K562 (cell line): Measurements from ENCODE around the gene FEM1B. TPM values are rescaled to one million over a fixed set of nuclear protein-coding genes. Genes with fewer than 3 reads are reported as not detected.

Experiments used
- ARID1B ChIP-seq: fragments of 450-650 bp; IDR thresholded peaks from 2 replicates; pipeline ENCODE4 v1.6.1; 2016; ENCODE audit warnings: antibody characterized with exemption, mild to moderate bottlenecking, inconsistent platforms
- CEBPG ChIP-seq, 3 experiments: fragments of 200-800 bp in 1 of 3; sonication (Bioruptor generic) in 1 of 3; sonication (generic) in 1 of 3; formaldehyde crosslinking in 1 of 3; IDR thresholded peaks in 2 of 3; conservative IDR thresholded peaks in 1 of 3; 2 replicates each; pipeline versions ENCODE4 v1.6.1 to v1.8.0; 2016 to 2022; ENCODE audit warnings: missing compliant biosample characterization in 2 of 3, missing genetic modification characterization in 2 of 3, mild to moderate bottlenecking in 1 of 3, missing genetic modification reagents in 1 of 3
- HDAC3 ChIP-seq: fragments of 450-650 bp; IDR thresholded peaks from 2 replicates; pipeline ENCODE4 v1.6.1; 2018; ENCODE audit warnings: borderline replicate concordance, mild to moderate bottlenecking, moderate library complexity; ENCODE audit not compliant: partially characterized antibody
- ILF3 ChIP-seq: fragments of 450-650 bp; IDR thresholded peaks from 2 replicates; pipeline ENCODE4 v1.6.1; 2018; ENCODE audit warnings: antibody characterized with exemption, mild to moderate bottlenecking, moderate library complexity, borderline replicate concordance
- MIER1 ChIP-seq: fragments of 450-650 bp; IDR thresholded peaks from 2 replicates; pipeline ENCODE4 v1.6.1; 2016; ENCODE audit warnings: antibody characterized with exemption, mild to moderate bottlenecking, low read depth
- NFIC ChIP-seq: fragments of 450-650 bp; IDR thresholded peaks from 2 replicates; pipeline ENCODE4 v1.6.1; 2017; ENCODE audit warnings: mild to moderate bottlenecking, inconsistent platforms
- NR0B1 ChIP-seq: fragments of 450-650 bp; IDR thresholded peaks from one replicate; pipeline ENCODE4 v1.6.1; 2018; ENCODE audit warnings: mild to moderate bottlenecking, moderate library complexity; ENCODE audit not compliant: partially characterized antibody
- NR2F6 ChIP-seq: fragments of 450-650 bp; formaldehyde crosslinking; IDR thresholded peaks from 2 replicates; pipeline ENCODE4 v1.4.0; 2020; ENCODE audit warnings: mild to moderate bottlenecking
- PTTG1 ChIP-seq: fragments of 450-650 bp; IDR thresholded peaks from 2 replicates; pipeline ENCODE4 v1.6.1; 2016; ENCODE audit warnings: low read depth, mild to moderate bottlenecking, missing genetic modification characterization, missing compliant biosample characterization
- SUPT5H ChIP-seq: fragments of 450-650 bp; IDR thresholded peaks from 2 replicates; pipeline ENCODE4 v1.6.1; 2016
- TRIM28 ChIP-seq: fragments of 450-650 bp; IDR thresholded peaks from 2 replicates; pipeline ENCODE4 v1.6.1; 2017
- XRCC5 ChIP-seq: fragments of 200-400 bp; formaldehyde crosslinking; IDR thresholded peaks from 2 replicates; pipeline ENCODE4 v1.6.1; 2017; ENCODE audit warnings: low read depth, mild to moderate bottlenecking, low read length
- ZBTB40 ChIP-seq, 2 experiments: fragments of 450-650 bp in 1 of 2; sonication (generic) in 1 of 2; formaldehyde crosslinking in 1 of 2; IDR thresholded peaks; 2 replicates each; pipeline versions ENCODE4 v1.7.1 to v1.9.0; 2016 to 2022; ENCODE audit warnings: inconsistent platforms in 1 of 2, mild to moderate bottlenecking in 1 of 2, missing genetic modification reagents in 1 of 2
- ZNF449 ChIP-seq: fragments of 250-450 bp; sonication (Bioruptor Pico); IDR thresholded peaks from 2 replicates; pipeline ENCODE4 v1.8.0; 2022; ENCODE audit warnings: moderate library complexity, mild to moderate bottlenecking, inconsistent platforms
- ZNF668 ChIP-seq: fragments of 250-450 bp; sonication (Bioruptor Pico); IDR thresholded peaks from 2 replicates; pipeline ENCODE4 v1.8.0; 2022; ENCODE audit warnings: mild to moderate bottlenecking, inconsistent platforms
- polyA plus RNA-seq, 8 experiments: library from polyadenylated mRNA; depleted of rRNA in 4 of 8; stranded (reverse) in 5 of 8; unstranded in 3 of 8; fragments of >200 nt; fragmentation: Nextera tagmentation in 2 of 8; fragmentation: Illumina TruSeq in 1 of 8; extraction: Ambion mirVana in 2 of 8; extraction: Trizol in 1 of 8; gene quantifications; 2 replicates each; pipeline versions ENCODE4 v1.2.1 to v1.2.3, GENCODE V29; 2011 to 2014; ENCODE audit warnings: inconsistent platforms in 1 of 8, missing spikeins in 1 of 8
- total RNA-seq, 7 experiments: library from RNA; depleted of rRNA in 6 of 7; stranded (reverse); fragments of >200 nt in 6 of 7; fragmentation: Illumina TruSeq in 2 of 7; extraction: Trizol in 2 of 7; gene quantifications; 2 replicates each; pipeline versions ENCODE4 v1.2.1 to v1.2.3, GENCODE V29; 2011 to 2021; ENCODE audit warnings: low replicate concordance in 1 of 7

Gene FEM1B
- total and polyA plus RNA-seq, 9 of the 15 experiments (the other 6 are each of a cell fraction or from before 2014, with no cell fraction given), result 5.9 to 61.6 (median 20.1) TPM

- TF ChIP-seq CEBPG (CRISPR knock-in tag; IDR thresholded peaks at IDR 0.05) (no peak), CEBPG (tag; conservative IDR thresholded peaks at IDR 0.05 in 1 of 2, IDR thresholded peaks at IDR 0.05 in 1 of 2) (no peak), HDAC3 (no peak), SUPT5H (peak; percentile 58), MIER1 (no peak), ZNF668 (CRISPR knock-in tag) (no peak), NR2F6 (no peak), XRCC5 (no peak), ZBTB40 (IDR thresholded peaks at IDR 0.05) (0 out of 2 replicates have a peak, but pooled peaks have one; percentile 44), ZBTB40 (CRISPR knock-in tag; IDR thresholded peaks at IDR 0.05) (no peak), ILF3 (no peak), PTTG1 (tag) (no peak), ARID1B (peak; percentile 47; the same call in 1 of the 2 replicates), TRIM28 (no peak), NFIC (no peak; the same call in 1 of the 2 replicates), ZNF449 (CRISPR knock-in tag) (no peak), NR0B1 (no peak)
Measured at GRCh38 chr15:68229386-68230156, 48.0 kb upstream of the FEM1B start, which contains the start of gene CLN6 (continued).
